Tibial nerve (tissue), 3 donors: ENCODE data around the gene CNOT10.

Experiments used
- CTCF ChIP-seq, 5 experiments: fragments of 200-600 bp in 3 of 5; fragments of 450-650 bp in 2 of 5; sonication (generic) in 3 of 5; IDR thresholded peaks; one replicate each; pipeline ENCODE4 v1.5.1; 2016 to 2019; ENCODE audit warnings: antibody characterized with exemption in 5 of 5, mild to moderate bottlenecking in 3 of 5, moderate library complexity in 2 of 5
- POLR2A ChIP-seq, 2 donors: fragments of 450-650 bp; IDR thresholded peaks; one replicate each; pipeline ENCODE4 v1.6.1; 2017; ENCODE audit warnings: antibody characterized with exemption in 2 of 2, mild to moderate bottlenecking in 2 of 2, moderate library complexity in 2 of 2

- TF ChIP-seq CTCF (IDR thresholded peaks at IDR 0.05) (no peak), POLR2A (IDR thresholded peaks at IDR 0.05) (no peak)
These were observed 38.2 kb upstream of the CNOT10 start for GRCh38 chr3:32646761-32647160.
